HG02588 (cell line): ENCODE data around the gene PRMT7.

ENCODE experiments used
- ATAC-seq: cut with Tn5 transposase; IDR thresholded peaks from one replicate; pipeline ENCODE4 v1.9.1; 2021; ENCODE audit warnings: mild to moderate bottlenecking, moderate library complexity; ENCODE audit not compliant: unreplicated experiment

PRMT7 gene

GRCh38 chr16:68373528-68374245 is 62.9 kb downstream of the PRMT7 start:
- ATAC-seq: no peak

DNA sequence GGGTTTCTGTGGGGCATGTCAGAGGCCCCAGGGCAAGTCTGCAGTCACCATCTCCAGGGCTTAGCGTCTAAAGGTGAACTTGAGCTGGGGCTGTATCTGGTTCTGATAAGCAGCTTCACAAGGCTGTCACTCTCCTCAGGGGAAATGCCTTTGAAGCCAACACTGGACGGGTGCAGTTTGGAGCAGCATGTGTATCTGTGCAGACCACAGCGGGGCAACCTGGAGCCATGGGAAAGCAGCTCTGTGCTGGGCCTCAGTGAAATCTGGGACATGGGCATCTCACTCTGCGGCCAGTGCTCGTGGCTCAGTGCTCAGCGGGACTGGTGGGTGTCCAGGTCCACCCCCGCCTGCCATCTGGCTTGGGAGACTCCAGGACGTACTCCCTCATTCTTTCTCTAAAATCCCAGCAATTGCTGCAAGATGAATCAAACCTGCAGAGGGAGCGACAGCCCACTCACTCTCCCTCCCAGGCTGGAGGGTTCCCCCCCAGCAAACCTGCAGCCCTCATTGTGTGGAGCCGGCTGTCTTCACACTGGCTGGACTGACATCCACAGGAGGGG is 63.5 kb downstream of the PRMT7 start:
- no peak for ATAC-seq

DNA sequence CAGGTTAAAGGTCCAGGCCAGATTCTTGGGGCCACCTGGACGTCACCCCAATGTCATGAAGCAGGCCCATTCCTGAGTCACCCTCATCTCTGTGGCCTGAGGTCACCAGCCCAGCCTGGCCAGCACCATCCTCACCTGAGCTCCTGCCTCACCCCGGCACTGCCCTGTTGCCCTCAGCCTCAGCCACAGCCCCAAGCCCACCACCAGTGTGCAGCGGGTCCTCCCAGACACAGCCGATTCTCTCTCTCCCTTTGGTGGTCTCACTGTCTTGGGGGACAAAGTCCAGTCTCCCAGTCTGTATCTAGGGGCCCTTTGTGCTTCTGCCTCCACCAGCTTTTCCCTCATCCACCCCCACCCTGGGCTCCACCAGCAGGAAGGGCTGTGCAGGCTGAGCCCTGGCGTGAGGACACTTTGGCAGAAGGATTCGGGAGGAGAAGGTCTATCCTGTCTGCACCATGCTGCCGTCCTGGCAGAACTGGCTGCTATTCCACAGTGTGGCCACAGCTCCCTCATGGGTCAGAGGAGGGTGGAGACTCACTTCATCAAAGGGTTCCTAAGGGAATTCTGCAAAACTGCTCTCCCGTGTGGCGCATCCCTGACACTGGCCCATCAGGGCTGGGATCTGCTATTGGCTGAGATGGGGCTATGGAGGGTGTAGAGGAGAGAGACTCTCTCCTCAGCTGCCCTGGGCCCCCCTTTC is 64.3 kb downstream of the PRMT7 start:
- ATAC-seq: no peak

DNA sequence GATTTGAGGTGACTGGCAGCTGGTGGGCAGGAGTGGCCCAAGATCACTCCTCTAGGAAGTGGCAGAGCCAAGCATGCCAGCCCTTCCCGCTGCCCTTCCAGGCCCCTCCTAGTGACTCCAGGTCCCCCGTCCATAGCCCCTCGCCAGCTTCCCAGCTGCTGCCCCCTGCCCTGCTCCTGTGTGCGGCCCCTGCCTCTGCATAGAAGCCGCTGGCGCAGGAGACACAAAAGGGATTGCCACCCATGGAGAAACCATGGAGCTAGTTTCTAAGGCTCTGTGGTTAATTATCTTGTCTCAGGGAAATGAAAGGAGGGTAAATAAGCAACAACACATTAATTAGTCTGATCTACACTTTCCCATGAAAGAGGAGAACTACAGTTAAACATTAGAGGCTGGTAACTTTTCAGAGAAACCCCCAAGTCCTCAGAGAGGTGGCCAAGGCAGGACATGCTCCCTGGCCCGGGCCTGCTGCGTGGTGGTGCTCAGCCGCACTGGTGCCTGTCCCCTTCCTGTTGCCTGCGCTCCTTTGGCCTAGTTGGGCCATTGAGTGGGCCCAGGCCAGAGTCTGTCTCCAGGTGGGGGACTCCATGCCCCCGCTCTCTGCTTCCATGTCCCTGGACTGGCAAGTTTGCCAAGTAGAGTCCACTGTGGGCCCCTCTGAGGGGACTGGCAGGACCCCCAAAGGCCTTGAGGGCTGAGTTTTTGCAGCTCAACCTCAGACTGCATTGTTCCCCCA is 65.2 kb downstream of the PRMT7 start:
- no peak for ATAC-seq

DNA sequence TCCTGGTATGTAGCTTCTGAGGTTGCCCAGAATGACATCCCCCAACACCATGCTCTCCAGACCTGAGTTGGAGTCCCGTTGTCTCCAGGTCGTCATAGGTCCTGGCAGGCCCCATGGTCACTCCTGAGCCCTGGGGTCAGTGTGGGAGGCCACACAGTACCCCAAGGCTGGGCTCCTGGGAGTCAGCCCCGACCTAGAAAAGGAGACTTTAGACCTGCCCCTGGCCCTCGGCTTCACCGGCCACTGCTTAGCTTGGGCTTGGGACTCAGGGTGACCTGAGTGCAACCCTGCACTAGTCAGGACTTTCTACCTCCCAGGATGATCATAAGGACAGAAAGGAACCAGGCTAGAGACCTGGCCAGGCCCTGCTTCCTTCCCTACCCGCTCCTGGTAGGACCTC is 65.8 kb downstream of the PRMT7 start:
- no peak for ATAC-seq

DNA sequence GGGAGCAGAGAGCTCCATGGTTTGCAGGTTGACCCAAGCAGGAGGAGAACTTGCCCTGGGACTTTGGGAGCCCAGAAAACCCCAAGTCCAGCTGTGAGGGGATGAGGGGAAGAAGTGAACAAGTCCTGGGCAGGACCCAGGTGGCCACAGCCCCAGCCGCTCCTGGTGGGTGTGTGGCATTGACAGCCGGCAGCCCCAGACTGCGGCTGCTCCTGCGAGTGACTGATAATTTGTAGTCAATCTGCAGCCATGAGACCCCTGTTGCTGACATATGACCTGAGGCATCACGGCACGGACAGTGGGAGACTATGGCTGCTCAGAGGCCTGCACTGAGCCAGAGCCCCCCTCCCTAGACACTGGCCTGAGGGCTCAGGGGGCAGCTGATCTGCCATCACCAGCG is 66.4 kb downstream of the PRMT7 start:
- ATAC-seq: no peak

DNA sequence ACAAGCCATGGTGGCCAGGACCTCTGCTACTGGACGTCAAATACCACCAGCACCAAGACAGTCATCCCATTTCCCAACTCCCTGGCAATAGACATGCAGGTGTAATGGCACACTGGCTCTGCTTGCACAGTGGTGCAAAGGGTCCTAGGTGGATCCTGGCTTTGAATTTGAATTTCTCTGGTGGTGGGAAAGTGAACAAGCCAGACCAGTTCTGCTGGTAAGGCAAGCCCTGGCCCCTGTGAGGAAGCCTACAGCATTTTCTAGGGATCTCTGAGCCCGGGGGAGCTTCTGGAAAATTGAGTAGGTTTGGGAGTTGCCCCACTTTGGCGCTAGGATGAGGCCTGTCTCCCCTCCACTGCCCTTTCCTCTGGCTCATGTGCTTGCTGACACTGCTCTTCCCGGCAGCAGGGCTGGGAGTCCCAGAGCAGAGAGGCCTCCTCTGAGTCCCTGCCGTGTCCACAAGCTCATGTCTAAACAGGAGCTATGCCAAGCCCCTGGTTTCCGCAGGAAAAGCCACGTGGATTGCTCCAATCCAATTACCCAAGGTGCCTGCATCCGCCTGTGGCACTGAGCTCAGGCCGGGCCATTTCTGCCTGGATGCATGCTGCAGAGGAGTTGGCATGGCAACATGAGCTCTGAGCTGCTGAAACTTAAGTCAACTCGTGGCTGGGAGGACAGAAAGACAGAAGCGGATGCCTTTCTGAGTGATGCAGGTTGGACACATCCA is 67.0 kb downstream of the PRMT7 start:
- no peak for ATAC-seq

DNA sequence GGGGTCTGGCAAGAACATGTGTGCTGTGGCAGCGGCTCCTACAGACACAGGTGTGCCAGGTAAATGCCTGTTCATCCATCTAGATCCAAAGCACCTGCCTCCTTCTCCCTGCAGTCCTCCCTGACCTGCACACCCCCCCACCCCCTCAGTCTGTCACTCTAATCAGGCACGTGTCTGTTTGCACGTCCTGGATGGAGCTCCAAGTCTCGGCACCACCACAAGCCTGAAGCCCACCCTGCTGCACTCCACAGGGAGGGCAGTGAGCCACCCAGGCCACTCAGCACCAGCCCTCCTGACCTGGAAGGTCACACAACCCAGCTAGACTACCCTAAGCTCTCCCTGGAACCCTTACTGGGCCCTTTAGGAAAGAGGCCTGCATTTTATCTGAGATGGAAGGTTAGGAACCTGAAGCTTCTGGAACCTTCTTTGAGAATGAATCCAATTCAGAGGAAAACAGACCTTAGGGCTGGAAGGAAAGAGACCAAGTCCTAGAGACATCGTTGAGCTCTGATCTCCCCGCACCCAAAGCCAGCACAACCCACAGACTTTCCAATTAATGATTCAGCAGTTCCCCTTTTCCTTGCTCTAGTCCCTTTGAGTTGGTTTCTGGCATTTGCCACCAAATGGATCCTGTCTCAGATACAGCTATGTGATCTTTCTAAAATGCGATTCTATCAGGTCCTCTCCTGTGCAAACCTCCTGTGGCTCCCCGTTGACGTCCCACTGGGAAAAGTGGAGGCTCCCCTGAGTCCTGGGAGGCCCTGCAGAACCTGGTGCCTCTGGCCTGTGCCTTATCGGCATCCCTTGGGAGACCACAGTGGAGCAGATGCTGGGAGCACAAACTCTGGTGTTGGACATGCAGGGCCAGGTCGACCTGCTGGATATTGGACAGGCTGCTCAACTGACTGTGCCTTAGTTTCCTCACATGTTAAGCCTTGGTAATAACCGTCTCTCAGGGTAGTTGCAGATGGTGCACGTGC is 67.9 kb downstream of the PRMT7 start:
- ATAC-seq: no peak

DNA sequence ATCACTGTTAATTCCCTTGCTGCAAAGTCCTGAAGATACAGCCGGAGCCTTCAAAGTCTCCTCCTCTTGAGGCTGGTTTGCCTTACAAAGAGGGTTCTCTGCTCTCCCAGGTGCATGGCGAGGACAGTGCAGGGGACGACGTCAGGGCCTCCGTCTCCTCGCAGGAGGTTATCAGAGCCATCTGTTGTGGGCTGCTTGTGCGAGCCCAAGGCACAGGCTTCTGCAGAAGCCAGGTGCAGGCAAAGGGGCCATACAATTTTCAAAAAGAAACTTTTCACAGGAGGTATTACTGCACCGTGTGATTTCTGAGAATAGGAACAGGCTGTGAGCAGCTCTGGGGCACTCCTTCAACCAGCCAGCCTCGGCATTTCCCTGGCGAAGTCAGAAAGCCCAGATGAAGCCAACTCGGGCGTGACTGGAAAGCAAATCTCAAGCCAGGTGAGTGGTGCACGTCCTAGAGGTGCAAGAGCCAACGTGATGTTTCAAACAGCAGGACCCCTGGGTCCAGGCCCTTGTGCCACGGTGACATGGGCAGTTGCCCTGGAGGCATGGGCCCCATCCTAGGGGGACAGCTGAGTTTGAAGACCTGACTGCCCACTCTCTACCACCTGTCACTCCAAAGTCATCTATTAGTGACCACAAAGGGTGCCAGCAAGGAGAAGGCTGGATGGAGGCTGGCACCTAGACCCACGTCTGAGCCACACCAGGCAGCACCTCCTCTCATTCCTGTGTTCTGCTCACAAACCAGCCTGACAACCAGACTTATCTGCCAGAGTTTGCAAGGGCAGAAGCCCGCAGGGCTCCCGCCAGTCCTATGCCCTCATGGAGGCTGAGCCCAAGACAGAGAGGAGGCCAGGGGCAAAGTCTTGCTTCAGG is 68.9 kb downstream of the PRMT7 start:
- no peak for ATAC-seq

DNA sequence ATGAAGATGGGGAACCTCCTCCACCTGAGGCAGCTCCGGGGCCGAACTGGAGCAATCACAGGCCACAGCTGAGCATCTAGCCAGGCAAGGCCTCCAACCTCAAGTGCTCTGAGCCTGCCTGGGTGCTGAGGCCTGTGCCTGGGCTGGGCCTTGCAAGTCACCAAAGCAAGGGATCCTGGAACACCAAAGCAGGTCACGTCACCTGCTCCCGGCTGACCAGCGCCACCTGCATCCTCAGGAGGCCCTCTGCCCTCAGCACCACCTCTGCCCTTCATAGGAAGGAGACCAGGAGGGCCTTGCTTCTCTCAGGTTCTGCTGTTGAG is 69.5 kb downstream of the PRMT7 start:
- ATAC-seq: no peak

- no peak for ATAC-seq
Measured at GRCh38 chr16:68380676-68381362, 70.0 kb downstream of the PRMT7 start.

GRCh38 chr16:68381363-68381724 is 70.5 kb downstream of the PRMT7 start:
- ATAC-seq: no peak

GRCh38 chr16:68382296-68382718 is 71.5 kb downstream of the PRMT7 start:
- ATAC-seq: no peak

- no peak for ATAC-seq
Measured at GRCh38 chr16:68383858-68384257, 73.0 kb downstream of the PRMT7 start.

DNA sequence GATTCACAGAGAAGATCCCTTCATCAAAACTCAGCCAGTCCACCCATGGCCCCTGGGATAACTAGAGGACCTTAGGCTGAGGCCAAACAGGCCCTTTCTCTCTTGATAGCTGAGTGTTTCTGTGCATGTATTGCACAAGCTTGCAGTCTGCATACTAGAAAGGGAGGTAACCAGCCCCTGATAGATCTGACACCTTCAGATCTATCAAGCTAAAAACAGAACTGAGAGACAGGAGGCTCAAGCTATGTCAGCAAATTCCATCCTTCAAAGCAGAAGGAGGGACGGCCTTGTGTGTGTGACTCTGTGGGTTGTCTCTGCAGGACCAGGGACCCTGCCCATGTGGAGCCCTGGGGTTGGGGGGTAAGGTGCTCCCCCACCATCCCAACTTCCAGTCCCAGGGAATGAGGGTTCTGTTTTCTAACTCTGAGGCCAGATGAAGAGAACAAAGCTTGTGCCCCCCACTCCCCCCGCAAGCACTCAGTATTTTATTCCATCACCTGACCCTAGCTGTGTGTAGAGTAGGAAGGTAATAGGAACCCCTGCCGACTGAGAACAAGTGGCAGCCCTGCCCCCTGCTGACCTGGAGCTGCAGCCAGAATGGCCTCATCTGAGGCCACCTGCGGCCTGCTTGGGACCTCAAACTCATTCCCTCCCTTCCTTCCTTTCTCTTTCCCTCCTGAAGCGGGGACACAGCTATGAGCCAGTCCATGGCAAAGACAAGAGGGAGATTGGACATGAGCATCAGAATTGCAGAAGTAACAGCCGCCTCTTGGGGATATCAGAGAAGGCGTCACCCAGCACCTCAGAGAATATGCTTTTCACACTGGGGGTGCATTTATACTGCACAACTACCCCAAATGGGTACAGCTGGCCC is 73.7 kb downstream of the PRMT7 start:
- no peak for ATAC-seq

DNA sequence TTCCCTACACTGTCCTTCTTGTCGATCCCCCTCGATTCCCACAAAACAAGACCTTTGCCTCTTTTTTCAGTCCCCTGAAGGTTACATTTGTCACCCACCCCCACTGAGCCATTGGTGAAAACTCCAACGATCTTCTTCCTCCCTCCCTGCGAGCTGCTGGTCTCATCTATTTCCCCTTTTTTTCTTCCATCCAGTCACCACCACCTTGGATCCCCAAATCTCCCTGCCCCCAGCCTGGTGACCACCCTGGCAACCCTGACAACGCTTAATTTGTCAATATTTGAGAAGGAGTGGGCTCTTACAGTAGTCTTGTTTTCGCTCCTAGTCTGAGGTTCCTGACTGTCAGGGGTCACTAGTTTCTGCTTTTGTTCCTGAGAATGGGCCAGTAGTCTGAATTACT is 74.6 kb downstream of the PRMT7 start:
- ATAC-seq: no peak

DNA sequence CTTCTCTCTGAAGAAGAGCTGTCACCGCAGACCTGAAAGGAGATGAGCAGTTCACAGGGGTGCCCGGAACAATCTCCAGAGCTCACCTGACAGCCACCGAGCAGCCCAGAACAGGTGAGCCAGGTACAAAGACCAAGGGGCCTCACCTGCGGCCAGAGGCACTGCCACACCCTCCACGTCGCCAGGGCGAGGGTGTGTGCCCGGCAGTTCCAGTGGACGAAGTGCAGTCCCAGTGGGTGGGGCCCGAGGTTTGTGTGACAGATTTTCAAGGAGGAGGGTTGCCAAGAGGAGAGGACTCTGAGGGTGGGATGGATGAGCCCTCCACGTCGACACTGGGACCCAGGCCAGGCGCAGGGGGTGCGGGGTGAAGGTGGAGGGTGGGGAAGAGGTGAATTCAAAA is 75.8 kb downstream of the PRMT7 start:
- ATAC-seq: no peak

- no peak for ATAC-seq
Measured at GRCh38 chr16:68387301-68387700, 76.5 kb downstream of the PRMT7 start.
